Psoas muscle (tissue), 8 donors: ENCODE measurements around the gene OPN3. TPM values are rescaled to one million over a fixed set of nuclear protein-coding genes. Genes with fewer than 3 reads are reported as not detected.

ENCODE experiments used
- ATAC-seq, 4 donors: fragments of 200-7000 bp; cut with Tn5 transposase; one replicate each; pipeline ENCODE4 v1.9.1; 2020; ENCODE audit warnings: moderate library complexity in 3 of 4, mild to moderate bottlenecking in 2 of 4
- DNase-seq, 2 donors: peaks; one replicate each; pipeline ENCODE4 v3.0.0-alpha.2; 2020
- H3K27ac ChIP-seq: fragments of 200-600 bp; one replicate; pipeline ENCODE4 v1.8.0; 2022
- H3K27me3 ChIP-seq, 3 donors: fragments of 200-600 bp in 1 of 3; one replicate each; pipeline versions ENCODE4 v1.6.1 to v1.8.0; 2013 to 2022; ENCODE audit warnings: low read length in 2 of 3, mild to moderate bottlenecking in 2 of 3, moderate library complexity in 1 of 3; ENCODE audit not compliant: insufficient read depth in 3 of 3
- H3K36me3 ChIP-seq, 2 donors: fragments of 200-600 bp in 1 of 2; one replicate each; pipeline versions ENCODE4 v1.6.1 to v1.8.0; 2013 to 2022; ENCODE audit warnings: low read depth in 1 of 2, mild to moderate bottlenecking in 1 of 2, moderate library complexity in 1 of 2; ENCODE audit not compliant: insufficient read depth in 1 of 2
- H3K4me1 ChIP-seq: fragments of 200-600 bp; one replicate; pipeline ENCODE4 v1.8.0; 2022
- H3K4me3 ChIP-seq: fragments of 200-600 bp; one replicate; pipeline ENCODE4 v1.8.0; 2022; ENCODE audit warnings: mild to moderate bottlenecking
- H3K9me3 ChIP-seq: fragments of 200-600 bp; one replicate; pipeline ENCODE4 v1.8.0; 2022
- WGBS, 3 donors: extraction: QIAGEN DNeasy Blood & Tissue Kit; methylation state at CpG; one replicate each; pipeline versions ENCODE4 v1.1.6 to v1.1.7; 2013; 5-methylcytosine and 5-hydroxymethylcytosine counted together
- intact Hi-C, 2 donors: fragments of 100-400 bp; cut with DNase I; formaldehyde crosslinking; loops; one replicate each; pipeline versions ENCODE4 v1.11.0 to v1.14.2; 2022
- polyA plus RNA-seq, 3 donors: library from polyadenylated mRNA; stranded (reverse); fragments of 200-250 nt; gene quantifications; one replicate each; pipeline ENCODE4 v1.2.3, GENCODE V29; 2013
- total RNA-seq, 4 donors: library from RNA; stranded (reverse); fragmentation: NEBNext Ultra II Directional in 2 of 4; extraction: Animal tissue kit (Norgen Biotek cat#: 25700) in 2 of 4; gene quantifications; one replicate each; pipeline versions ENCODE4 v1.2.1 to v1.2.4, GENCODE V29; 2021 to 2023
- TF ChIP-seq, protein P1 (sequence below): fragments of 200-600 bp; IDR thresholded peaks from one replicate; pipeline ENCODE4 v1.8.0; 2022; ENCODE audit warnings: antibody characterized with exemption
- donor health status: healthy with polysubstance abuse.
- donor health status: DM: no; HTN: no; CAD: no; lungs with moderate emphysema.
- donor health status: Bipolar disorder and iron deficiency.
- donor health status: healthy.
- donor health status: DM: yes; HTN: yes; CAD: no.
- donor health status: DM: no; HTN: no; CAD: no.
- donor health status: DM: no; HTN: no; CAD: no.
- donor health status: DM: yes; HTN: yes; CAD: no.

Gene OPN3
- total and polyA plus RNA-seq, 7 donors: 1.7 to 7.0 (median 4.1) TPM

DNA sequence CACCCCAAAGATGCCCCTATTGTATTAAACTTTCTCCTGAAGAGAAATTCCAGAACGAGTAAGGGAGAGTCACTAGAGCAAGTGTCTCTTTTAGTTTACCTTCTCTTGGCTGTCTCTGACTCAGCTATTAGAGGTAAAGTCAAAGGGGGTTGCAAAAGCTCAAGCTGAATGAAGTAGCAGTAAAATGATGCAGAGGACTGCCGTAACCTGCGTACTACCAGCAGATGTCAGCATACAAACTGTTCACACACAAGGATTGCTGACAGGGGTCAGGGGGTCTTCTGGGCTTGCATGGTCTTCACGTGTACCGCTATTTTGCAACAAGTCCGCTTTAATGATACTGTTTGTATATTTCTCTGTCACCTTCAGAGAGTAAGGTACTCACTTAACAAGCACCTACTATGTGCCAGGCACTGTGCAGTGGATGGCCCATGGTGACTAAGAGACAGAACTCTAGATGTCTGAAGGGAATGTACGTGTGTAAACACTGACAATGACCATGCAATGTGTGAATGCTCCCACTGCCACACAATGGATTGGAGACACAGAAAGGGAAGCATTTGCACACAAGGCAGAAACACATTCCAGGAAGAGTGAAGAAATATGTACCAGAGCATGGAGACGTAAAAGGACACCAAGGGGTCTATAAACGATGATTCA, 34.9 kb downstream of the OPN3 start:
- DNase-seq: no peak
- WGBS, 3 donors: 78 to 80% (median 80%) methylated on average over 9 of the region's 9 CpGs
- H3K4me1 ChIP-seq: no peaks in the 10 kb centered on the region
- H3K36me3 ChIP-seq: no peaks in the 10 kb centered on the region
- H3K27ac ChIP-seq: no peak overlapping the region
- no peak overlapping the region for H3K4me3 ChIP-seq
- TF ChIP-seq, protein P1, sequence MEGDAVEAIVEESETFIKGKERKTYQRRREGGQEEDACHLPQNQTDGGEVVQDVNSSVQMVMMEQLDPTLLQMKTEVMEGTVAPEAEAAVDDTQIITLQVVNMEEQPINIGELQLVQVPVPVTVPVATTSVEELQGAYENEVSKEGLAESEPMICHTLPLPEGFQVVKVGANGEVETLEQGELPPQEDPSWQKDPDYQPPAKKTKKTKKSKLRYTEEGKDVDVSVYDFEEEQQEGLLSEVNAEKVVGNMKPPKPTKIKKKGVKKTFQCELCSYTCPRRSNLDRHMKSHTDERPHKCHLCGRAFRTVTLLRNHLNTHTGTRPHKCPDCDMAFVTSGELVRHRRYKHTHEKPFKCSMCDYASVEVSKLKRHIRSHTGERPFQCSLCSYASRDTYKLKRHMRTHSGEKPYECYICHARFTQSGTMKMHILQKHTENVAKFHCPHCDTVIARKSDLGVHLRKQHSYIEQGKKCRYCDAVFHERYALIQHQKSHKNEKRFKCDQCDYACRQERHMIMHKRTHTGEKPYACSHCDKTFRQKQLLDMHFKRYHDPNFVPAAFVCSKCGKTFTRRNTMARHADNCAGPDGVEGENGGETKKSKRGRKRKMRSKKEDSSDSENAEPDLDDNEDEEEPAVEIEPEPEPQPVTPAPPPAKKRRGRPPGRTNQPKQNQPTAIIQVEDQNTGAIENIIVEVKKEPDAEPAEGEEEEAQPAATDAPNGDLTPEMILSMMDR: no peak
- ATAC-seq: no peak
- H3K9me3 ChIP-seq: no peaks in the 10 kb centered on the region
- H3K27me3 ChIP-seq: no peaks in the 10 kb centered on the region
- intact Hi-C loops: loop anchor here in 1 of 2 donors (5.0 kb wide), 1 partner anchor 227 kb away; no protein-coding TSS in a partner anchor

DNA sequence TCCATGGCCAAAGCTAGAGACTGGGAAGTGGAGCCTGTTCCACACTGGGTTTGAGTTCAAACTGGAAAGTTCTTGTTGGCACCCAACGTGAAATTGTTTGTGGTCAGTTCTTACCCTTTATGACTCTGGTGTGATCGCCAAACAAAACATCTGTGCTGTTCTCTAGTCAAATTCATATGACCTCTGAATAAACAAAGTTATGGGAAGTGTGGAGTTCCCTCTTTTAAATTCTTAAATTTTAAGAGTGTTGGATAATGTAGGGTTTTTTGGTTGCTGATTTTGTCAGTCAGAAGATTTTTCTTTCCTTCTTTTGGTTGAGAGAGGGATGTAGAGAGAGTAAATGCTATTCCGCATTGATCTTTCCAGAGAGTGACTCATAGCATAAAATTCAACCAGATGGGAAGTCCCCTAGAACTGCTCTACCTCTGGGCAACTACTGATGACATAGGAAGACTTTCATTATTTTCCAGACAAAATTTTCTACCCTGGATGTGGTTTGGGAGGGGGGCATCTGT, 36.4 kb downstream of the OPN3 start:
- 43 to 72% (median 57%) methylated on average over 3 of the region's 3 CpGs for WGBS, 3 donors
- H3K36me3 ChIP-seq: no peaks in the 10 kb centered on the region
- H3K4me3 ChIP-seq: no peak overlapping the region
- H3K9me3 ChIP-seq: no peaks in the 10 kb centered on the region
- DNase-seq (no peak), ATAC-seq (no peak)
- intact Hi-C loops: no loop called here
- no peak overlapping the region for H3K27ac ChIP-seq
- TF ChIP-seq, protein P1: no peak
- no peaks in the 10 kb centered on the region for H3K27me3 ChIP-seq
- no peaks in the 10 kb centered on the region for H3K4me1 ChIP-seq

DNA sequence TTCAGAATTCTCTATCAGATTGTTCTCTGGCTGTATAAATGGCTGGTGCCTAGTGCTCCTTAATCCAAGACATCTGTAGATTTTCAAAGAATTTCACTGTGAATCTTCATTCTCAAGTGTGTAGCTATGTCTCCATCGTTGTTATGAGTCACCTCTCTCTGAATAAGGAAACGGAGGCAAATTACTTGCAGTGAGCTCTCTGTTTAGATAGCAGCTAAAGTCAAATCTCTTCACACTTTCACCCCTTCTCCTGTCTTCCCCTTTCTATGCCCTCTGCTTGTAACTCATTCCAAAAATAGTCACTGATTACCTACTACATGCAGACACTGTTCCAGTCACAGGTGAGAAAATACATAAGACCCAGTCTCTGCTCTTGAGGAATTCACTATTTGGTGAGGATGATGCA, 39.7 kb downstream of the OPN3 start:
- intact Hi-C loops: no loop called here
- Histone ChIP-seq H3K4me3 (no peak overlapping the region), H3K36me3 (peaks cover 0 to 8% of the 10 kb centered on the region in 2 donors), H3K4me1 (no peaks in the 10 kb centered on the region), H3K27me3 (no peaks in the 10 kb centered on the region), H3K27ac (no peak overlapping the region), H3K9me3 (no peaks in the 10 kb centered on the region)
- ATAC-seq (no peak), DNase-seq (no peak)
- TF ChIP-seq, protein P1: no peak
- WGBS, 3 donors: 78 to 83% (median 81%) methylated on average over 2 of the region's 2 CpGs

DNA sequence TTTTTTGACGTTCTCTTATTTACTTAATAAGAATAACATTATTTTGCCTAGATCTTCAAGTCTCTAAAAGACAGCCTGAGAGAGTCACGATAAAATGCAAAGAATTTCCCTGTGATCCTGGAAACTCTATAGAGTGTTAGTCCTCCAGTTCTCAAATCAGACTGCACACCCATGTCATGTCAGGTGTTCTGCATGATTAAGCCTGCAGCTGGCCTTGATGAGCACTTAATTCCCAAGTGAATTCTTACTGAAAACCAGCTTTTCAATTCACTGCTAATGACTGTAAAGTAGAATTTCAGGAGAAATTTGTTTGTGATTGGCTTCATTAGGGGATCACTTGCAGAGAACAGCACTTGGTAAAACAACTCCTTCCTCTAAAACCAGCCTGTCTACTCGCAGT, 41.9 kb downstream of the OPN3 start:
- Histone ChIP-seq H3K27ac (no peak overlapping the region), H3K9me3 (no peaks in the 10 kb centered on the region), H3K27me3 (no peaks in the 10 kb centered on the region), H3K4me3 (no peak overlapping the region), H3K4me1 (no peaks in the 10 kb centered on the region), H3K36me3 (peaks cover 0 to 16% of the 10 kb centered on the region in 2 donors)
- 85 to 93% (median 87%) methylated on average over 3 of the region's 3 CpGs for WGBS, 3 donors
- TF ChIP-seq, protein P1: no peak
- intact Hi-C loops: no loop called here
- DNase-seq: no peak
- no peak for ATAC-seq

DNA sequence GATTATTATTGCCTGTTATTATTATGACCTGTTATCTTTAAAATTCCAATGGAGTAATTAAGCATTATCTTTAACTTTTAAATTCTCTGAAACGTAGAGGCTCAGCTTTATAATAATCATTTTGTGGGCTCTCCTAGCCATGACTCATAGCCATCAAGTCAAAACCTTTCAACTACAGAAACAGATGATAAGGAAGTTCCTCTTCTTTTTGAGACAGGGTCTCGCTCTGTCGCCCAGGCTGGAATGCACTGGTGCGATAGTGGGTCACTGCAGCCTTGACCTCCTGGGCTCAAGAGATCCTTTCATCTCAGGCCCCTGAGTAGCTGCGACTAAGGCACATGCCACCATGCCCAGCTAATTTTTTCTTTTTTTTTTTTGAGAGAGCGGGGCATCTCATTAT, 43.5 kb downstream of the OPN3 start:
- H3K9me3 ChIP-seq: no peaks in the 10 kb centered on the region
- H3K36me3 ChIP-seq: peaks cover 0 to 16% of the 10 kb centered on the region in 2 donors
- DNase-seq (no peak), ATAC-seq (no peak)
- no peak overlapping the region for H3K27ac ChIP-seq
- WGBS, 3 donors: 94 to 97% (median 97%) methylated on average over 6 of the region's 6 CpGs
- no peaks in the 10 kb centered on the region for H3K4me1 ChIP-seq
- H3K4me3 ChIP-seq: no peak overlapping the region
- TF ChIP-seq, protein P1: no peak
- intact Hi-C loops: no loop called here
- no peaks in the 10 kb centered on the region for H3K27me3 ChIP-seq
